Activated CD8-positive, alpha-beta T cell treated with anti-CD3 and anti-CD28 coated beads for 36 hours (primary cell): ENCODE measurements around the gene RNLS. TPM values are rescaled to one million over a fixed set of nuclear protein-coding genes. Genes with fewer than 3 reads are reported as not detected.
"Not testable (repeated sequence)": the region's sequence is repeated elsewhere in the genome, so short reads cannot be mapped to it uniquely, and the experiment has no call there.

Experiments
- ATAC-seq: fragments of 200-7000 bp; cut with Tn5 transposase; one replicate; pipeline ENCODE4 v1.10.0; 2021; ENCODE audit warnings: mild to moderate bottlenecking, moderate library complexity
- CTCF ChIA-PET: fragments of 350-600 bp; sonication (Branson Sonifier 250); formaldehyde crosslinking; loops from one replicate; lab custom pipeline; 2021; ENCODE audit warnings: antibody characterized with exemption; lab: Charles Lee
- POLR2A ChIA-PET: fragments of 350-600 bp; sonication (Branson Sonifier 250); formaldehyde crosslinking; loops from one replicate; lab custom pipeline; 2021; ENCODE audit warnings: antibody characterized with exemption; lab: Charles Lee
- DNase-seq: peaks from one replicate; pipeline ENCODE4 v3.0.0-alpha.2; 2020
- H3K27ac Mint-ChIP-seq: one replicate; pipeline ENCODE4 v1.8.0; 2021; ENCODE audit warnings: mild to moderate bottlenecking, mixed read lengths
- H3K27me3 Mint-ChIP-seq: one replicate; pipeline ENCODE4 v1.8.0; 2021; ENCODE audit warnings: mixed read lengths
- H3K36me3 Mint-ChIP-seq: one replicate; pipeline ENCODE4 v1.8.0; 2021; ENCODE audit warnings: low read depth, mixed read lengths
- H3K4me1 Mint-ChIP-seq: one replicate; pipeline ENCODE4 v1.8.0; 2021; ENCODE audit warnings: low read depth, mixed read lengths
- H3K4me3 Mint-ChIP-seq: one replicate; pipeline ENCODE4 v1.8.0; 2021; ENCODE audit warnings: mild to moderate bottlenecking, moderate library complexity, mixed read lengths
- H3K9me3 Mint-ChIP-seq: one replicate; pipeline ENCODE4 v1.8.0; 2021; ENCODE audit warnings: mixed read lengths
- CTCF ChIP-seq: fragments of 200-600 bp; IDR thresholded peaks from one replicate; pipeline ENCODE4 v1.8.0; 2022; ENCODE audit warnings: antibody characterized with exemption, mild to moderate bottlenecking
- intact Hi-C: fragments of 100-400 bp; cut with micrococcal nuclease; formaldehyde crosslinking; loops from one replicate; pipeline ENCODE4 v1.10.0; 2022
- total RNA-seq, 2 experiments: library from RNA; stranded (reverse); gene quantifications; one replicate each; pipeline ENCODE4 v1.2.3, GENCODE V29; 2021

Gene RNLS
- total RNA-seq, 2 experiments from 2014 or later, result 4.5 TPM

DNA sequence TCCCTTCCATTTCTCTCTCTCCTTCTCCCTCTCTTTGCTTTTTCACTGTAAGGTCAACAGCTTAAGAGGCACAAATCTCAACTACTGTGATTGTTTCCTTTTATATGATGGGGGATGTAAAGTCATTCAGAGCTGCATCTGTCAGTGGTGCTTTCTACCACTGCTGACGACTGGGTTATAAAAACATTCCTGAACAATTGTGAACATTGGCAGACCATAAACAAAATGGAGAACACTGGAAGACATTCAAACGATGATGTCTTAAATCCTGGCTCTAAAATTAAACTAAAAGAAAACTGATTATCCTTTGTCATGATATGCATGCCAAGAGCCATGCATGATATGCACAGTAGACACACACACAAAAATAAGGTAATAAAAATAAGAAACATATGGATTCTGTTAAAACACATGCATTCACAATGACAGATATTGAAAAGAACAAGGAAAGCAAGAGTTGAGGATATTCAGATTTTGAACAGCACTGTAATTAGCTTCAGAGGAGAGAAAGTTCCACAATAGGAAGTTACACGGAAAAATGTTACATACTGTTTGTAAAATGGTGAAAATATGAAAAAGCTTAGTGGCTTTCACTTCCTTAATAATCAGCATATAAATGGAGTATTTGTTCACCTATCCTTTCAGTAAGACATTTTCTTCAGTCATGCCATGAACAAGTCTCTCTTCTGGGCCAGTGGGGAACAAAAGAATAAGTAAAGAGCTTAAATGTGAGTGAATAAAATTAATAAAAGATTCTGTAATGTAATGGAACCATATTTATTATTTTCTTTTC lies 89.2 kb downstream of the RNLS start:
- ChIA-PET CTCF (no interaction called here), POLR2A (no interaction called here)
- Mint-ChIP-seq H3K4me1 (peaks cover 17% of the 10 kb centered on the region), H3K27me3 (no peaks in the 10 kb centered on the region), H3K9me3 (no peaks in the 10 kb centered on the region), H3K27ac (no peak overlapping the region), H3K36me3 (no peaks in the 10 kb centered on the region), H3K4me3 (no peak overlapping the region)
- intact Hi-C loops, result no loop called here
- no peak for DNase-seq
- no peak for TF ChIP-seq CTCF
- ATAC-seq, result no peak

GRCh38 chr10:88491314-88491713 lies 91.8 kb downstream of the RNLS start:
- TF ChIP-seq CTCF, result no peak
- DNase-seq (no peak), ATAC-seq (no peak)
- H3K36me3 Mint-ChIP-seq, result no peaks in the 10 kb centered on the region
- CTCF ChIA-PET, result no interaction called here
- H3K9me3 Mint-ChIP-seq, result no peaks in the 10 kb centered on the region
- no peak overlapping the region for H3K27ac Mint-ChIP-seq
- peaks cover 15% of the 10 kb centered on the region for H3K4me1 Mint-ChIP-seq
- no peaks in the 10 kb centered on the region for H3K27me3 Mint-ChIP-seq
- POLR2A ChIA-PET, result no interaction called here
- intact Hi-C loops, result no loop called here
- no peak overlapping the region for H3K4me3 Mint-ChIP-seq

DNA sequence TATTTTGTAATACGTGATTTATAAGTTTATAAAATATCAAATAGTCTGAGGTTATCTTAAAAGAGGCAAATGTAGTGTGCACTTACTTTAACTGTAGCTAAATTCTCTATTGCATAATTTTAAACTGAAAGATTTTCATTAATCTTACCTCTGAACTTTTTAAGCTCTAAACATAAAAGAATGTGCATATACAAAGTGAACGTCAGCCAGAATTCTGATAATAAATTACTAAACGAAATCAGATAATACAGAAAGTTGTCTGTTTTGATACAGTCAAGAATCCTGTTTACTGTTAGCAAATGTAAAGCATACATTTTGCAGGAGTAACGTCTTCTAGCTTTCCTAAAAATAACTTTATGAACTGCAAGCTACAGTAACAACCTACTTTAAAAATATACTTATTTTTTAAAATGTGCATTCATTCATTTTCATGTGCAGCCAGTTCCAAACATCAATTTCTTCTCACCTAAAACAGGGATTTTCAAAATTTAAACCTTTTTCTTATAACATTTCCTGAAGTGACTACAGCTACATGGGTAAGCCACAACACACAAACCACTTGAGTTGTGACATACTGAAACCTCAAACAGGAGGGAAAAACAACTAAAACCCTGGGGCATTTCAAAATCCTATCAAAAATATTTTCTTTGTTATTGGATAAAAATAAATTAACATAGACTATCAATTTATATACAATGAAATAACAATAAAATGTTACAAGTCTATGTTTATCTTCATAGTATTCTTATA lies 92.7 kb downstream of the RNLS start:
- Mint-ChIP-seq H3K27ac (no peak overlapping the region), H3K4me1 (peaks cover 15% of the 10 kb centered on the region), H3K27me3 (no peaks in the 10 kb centered on the region), H3K9me3 (no peaks in the 10 kb centered on the region), H3K4me3 (no peak overlapping the region), H3K36me3 (no peaks in the 10 kb centered on the region)
- ATAC-seq, result no peak
- DNase-seq, result no peak
- intact Hi-C loops, result no loop called here
- TF ChIP-seq CTCF, result no peak
- ChIA-PET POLR2A (no interaction called here), CTCF (interaction anchor here (0.9 to 1.0 kb wide), 2 partner anchors 65 to 93 kb away, joined by 3 read pairs; partner anchors contain the start of gene RNLS)

DNA sequence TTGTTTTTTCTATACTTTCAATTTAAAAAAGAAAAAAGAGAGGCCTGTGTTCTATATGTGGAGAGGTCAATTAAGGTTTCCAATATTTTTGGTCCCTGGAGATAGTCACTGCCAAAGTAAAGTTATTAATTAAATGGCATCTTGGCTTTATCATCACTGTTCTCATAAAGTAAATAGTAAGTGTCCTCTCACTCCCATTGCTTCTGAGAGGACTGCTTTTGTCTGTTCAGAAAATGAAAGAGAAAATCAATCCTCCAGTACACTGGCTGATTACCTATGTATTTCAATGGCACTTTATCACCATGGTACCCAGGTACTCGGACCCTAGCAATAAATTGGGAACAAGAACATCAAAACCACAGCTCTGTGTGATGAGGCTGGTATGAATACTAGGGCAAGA lies 94.0 kb downstream of the RNLS start:
- ChIA-PET CTCF (no interaction called here), POLR2A (no interaction called here)
- DNase-seq (no peak), ATAC-seq (no peak)
- Mint-ChIP-seq H3K9me3 (no peaks in the 10 kb centered on the region), H3K27ac (no peak overlapping the region), H3K4me1 (peaks cover 15% of the 10 kb centered on the region), H3K36me3 (no peaks in the 10 kb centered on the region), H3K27me3 (no peaks in the 10 kb centered on the region), H3K4me3 (no peak overlapping the region)
- TF ChIP-seq CTCF, result no peak
- intact Hi-C loops, result no loop called here

DNA sequence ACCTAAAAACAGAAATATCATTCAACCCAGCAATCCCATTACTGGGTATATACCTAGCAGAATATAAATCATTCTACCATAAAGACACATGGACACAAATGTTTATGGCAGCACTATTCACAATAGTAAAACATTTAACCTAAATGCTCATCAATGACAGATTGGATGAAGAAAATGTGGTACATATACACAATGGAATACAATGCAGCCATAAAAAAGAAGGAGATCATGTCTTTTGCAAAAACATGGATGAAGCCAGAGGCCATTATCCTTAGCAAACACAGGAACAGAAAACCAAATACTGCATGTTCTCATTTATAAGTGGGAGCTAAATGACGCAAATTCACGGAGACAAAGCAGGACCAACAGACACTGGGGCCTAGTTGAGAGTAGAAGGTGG lies 96.3 kb downstream of the RNLS start:
- H3K9me3 Mint-ChIP-seq, intact Hi-C loops, ATAC-seq, POLR2A ChIA-PET, DNase-seq, H3K27me3 Mint-ChIP-seq, H3K27ac Mint-ChIP-seq, H3K36me3 Mint-ChIP-seq, CTCF ChIA-PET, H3K4me3 Mint-ChIP-seq: not testable (repeated sequence)
- peaks cover 15% of the 10 kb centered on the region for H3K4me1 Mint-ChIP-seq
